Stimulated activated CD8-positive, alpha-beta memory T cell treated with anti-CD3 and anti-CD28 coated beads, Interleukin-15, amount 100 ng/mL, for 24 hours (primary cell): ENCODE measurements around the gene PLRG1.

Experiments used
- DNase-seq: peaks from one replicate; pipeline ENCODE4 v3.0.0-alpha.2; 2020; ENCODE audit warnings: low read depth

PLRG1 gene

GRCh38 chr4:154573190-154573870 is 23.1 kb upstream of the PLRG1 start:
- DNase-seq, result no peak

DNA sequence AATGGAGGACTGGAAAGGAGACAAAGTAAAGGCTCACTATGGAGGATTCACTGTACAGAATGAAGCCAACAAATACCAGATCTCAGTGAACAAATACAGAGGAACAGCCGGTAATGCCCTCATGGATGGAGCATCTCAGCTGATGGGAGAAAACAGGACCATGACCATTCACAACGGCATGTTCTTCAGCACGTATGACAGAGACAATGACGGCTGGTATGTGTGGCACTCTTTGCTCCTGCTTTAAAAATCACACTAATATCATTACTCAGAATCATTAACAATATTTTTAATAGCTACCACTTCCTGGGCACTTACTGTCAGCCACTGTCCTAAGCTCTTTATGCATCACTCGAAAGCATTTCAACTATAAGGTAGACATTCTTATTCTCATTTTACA is 19.4 kb upstream of the PLRG1 start:
- DNase-seq, result no peak

DNA sequence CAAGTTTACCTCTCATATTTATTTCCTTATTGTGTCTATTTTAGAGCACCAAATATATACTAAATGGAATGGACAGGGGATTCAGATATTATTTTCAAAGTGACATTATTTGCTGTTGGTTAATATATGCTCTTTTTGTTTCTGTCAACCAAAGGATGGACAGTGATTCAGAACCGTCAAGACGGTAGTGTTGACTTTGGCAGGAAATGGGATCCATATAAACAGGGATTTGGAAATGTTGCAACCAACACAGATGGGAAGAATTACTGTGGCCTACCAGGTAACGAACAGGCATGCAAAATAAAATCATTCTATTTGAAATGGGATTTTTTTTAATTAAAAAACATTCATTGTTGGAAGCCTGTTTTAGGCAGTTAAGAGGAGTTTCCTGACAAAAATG is 18.8 kb upstream of the PLRG1 start:
- DNase-seq, result no peak

DNA sequence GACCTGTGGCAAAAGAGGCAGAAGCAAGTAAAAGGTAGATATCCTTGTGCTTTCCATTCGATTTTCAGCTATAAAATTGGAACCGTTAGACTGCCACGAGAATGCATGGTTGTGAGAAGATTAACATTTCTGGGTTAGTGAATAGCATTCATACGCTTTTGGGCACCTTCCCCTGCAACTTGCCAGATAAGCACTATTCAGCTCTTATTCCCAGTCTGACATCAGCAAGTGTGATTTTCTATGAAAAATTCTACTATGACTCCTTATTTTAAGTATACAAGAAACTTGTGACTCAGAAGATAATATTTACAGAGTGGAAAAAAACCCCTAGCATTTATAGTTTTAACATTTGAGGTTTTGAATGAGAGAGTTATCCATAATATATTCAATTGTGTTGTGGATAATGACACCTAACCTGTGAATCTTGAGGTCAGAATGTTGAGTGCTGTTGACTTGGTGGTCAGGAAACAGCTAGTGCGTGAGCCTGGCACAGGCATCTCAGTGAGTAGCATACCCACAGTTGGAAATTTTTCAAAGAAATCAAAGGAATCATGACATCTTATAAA is 16.5 kb upstream of the PLRG1 start:
- DNase-seq, result no peak

- DNase-seq, result no peak
Measured at GRCh38 chr4:154565704-154566103, 15.5 kb upstream of the PLRG1 start.

- no peak for DNase-seq
Measured at GRCh38 chr4:154564311-154564710, 14.1 kb upstream of the PLRG1 start.

DNA sequence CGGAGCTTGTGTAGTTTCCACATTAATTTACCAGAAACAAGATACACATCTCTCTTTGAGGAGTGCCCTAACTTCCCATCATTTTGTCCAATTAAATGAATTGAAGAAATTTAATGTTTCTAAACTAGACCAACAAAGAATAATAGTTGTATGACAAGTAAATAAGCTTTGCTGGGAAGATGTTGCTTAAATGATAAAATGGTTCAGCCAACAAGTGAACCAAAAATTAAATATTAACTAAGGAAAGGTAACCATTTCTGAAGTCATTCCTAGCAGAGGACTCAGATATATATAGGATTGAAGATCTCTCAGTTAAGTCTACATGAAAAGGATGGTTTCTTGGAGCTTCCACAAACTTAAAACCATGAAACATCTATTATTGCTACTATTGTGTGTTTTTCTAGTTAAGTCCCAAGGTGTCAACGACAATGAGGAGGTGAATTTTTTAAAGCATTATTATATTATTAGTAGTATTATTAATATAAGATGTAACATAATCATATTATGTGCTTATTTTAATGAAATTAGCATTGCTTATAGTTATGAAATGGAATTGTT is 12.6 kb upstream of the PLRG1 start, which contains the start of gene FGB:
Gene FGB (plus strand): TSS at position 315 of the 558 bp plus-strand sequence. CDS start 8 bp downstream, at position 323.
- no peak for DNase-seq

- DNase-seq, result no peak
Measured at GRCh38 chr4:154560824-154561231, 10.6 kb upstream of the PLRG1 start.

GRCh38 chr4:154560419-154560801 is 10.2 kb upstream of the PLRG1 start:
- DNase-seq, result no peak

- DNase-seq, result no peak
Measured at GRCh38 chr4:154559494-154560418, 9.6 kb upstream of the PLRG1 start.

DNA sequence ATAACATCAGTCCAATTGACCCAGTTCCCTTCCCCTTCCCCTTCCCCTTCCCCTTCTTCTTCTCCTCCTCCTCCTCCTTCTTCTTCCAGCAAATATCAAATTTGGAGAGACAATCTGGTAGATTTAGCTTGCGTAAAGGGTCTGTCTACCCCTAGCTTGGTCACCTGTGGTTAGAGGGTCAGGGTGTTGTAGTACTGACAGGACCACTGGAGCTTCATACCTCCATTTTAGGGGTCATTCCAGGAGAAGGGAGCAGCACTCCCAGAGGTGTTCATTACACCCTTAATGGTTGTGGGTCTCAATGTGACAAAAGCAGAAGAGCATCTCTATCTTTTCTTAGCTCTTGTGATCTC is 8.9 kb upstream of the PLRG1 start:
- no peak for DNase-seq

DNA sequence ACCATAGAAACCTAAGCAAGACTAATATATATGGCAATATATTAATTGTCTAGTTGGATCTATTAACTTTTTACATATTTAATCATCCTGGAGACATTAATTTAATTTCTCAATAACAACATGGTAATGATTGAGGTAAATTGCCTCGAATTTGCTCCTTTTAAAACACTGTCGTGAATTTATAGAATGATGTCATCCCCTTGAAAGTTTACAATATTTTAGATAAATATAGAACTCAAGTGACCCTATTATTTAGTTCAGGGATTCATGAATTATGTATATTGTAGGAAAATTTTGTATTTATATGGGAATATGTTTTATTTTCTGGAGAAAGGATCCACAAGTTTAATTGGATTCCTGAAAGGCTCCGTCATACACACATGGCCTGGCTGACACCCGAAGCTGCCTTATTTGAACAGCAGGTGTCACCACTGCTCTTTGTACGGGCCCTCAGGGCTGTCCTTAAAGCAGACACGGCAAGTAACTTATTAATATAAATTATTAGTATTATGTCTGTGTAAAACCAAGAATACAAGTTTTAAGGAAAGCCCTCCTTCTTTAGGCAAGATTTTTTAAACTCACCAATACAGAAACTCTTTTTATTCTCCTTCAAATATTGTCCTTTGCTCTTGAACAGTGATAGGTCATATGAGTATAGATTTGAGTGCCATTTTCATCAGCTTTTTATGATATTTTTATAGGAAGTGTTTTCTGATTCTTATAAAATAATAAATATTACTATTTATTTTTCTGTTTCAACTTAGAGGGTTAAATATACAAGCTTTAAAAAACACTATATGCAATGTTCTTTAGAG is 1.9 kb upstream of the PLRG1 start:
- peak; percentile 13 for DNase-seq

- no peak for DNase-seq
Measured at GRCh38 chr4:154545689-154546088, 4.5 kb downstream of the PLRG1 start.

DNA sequence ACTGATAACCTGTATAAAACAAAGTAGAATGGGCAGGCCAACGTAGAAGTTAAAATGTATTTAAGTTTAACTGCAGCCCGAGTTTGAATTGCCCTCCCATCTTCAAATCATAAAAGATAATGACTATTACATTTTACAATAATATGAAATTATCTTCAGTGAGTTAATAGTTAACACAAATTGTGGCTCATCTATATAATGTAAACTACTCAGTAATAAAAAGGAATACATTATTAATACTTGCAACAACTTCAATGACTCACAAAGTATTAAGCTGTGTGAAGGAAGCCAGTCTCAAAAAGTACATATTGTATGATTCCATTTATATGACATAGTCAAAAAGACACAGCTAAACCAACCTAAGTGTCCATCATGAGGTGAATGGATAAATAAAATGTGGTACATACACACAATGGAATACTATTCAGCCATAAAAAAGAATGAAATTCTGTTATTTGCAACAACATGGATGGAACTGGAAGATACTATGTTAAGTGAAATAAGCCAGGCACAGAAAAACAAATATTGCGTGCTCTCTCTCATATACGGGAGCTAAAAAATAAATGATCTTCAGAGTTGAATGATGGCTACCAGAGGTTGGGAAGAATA is 7.8 kb downstream of the PLRG1 start:
- DNase-seq, result no peak

- DNase-seq, result no peak
Measured at GRCh38 chr4:154534296-154534695, 15.9 kb downstream of the PLRG1 start.

GRCh38 chr4:154529728-154530519 is 20.3 kb downstream of the PLRG1 start:
- no peak for DNase-seq

DNA sequence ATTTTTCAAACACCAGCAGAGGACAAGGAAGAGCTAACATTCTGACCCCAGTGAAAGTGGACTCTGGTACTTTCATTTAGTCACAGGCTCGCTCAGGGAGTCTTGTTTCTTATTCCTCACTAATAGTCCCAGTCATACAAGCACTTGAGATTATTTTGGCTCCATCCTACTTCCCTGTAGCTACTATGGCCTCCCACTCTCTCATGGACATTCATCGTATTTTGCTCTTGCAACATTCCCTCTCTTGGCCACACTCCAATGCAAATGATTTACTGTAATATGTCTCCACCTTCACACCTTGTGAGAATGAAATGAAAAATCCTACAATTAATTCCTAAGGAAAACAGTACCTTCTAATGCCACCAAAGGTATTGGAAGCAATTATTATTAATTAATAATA is 21.3 kb downstream of the PLRG1 start:
- DNase-seq, result no peak

- no peak for DNase-seq
Measured at GRCh38 chr4:154527308-154527707, 22.9 kb downstream of the PLRG1 start.

DNA sequence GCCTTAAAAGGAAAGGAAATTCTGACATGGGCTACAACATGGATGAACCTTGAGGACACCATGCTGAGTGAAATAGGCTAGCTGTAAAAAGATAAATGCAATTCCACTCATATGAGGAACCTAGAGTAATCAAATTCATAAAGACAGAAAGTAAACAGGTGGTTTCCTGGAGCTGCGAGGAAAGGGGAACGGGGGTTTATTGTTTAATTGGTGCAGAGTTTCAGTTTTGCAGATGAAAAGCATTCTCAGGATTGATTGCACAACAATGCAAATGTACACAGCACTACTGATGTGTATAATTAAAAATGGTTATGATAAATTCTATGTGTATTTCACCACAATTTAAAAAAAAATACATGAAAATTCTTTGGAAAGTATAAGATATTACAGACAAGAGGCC is 24.0 kb downstream of the PLRG1 start:
- DNase-seq, result no peak

DNA sequence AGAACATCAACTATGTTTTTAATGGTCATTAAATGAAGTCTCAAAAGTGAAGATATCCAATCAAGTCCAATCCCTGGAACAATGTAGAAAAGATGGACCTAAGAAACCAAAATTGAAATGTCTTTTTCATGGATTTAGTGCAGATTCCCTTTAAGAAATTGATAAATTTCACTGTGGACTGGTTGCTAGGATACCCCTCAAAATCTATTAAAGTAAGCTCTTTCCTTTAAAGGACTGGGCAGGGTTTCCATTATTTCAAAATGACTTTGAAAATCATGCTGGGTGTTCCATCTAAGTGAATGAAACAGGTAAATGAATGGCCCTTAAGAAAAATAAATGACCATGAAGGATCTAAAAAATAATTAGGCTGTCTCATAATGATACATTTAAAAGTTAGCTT is 28.6 kb downstream of the PLRG1 start:
- DNase-seq, result no peak

DNA sequence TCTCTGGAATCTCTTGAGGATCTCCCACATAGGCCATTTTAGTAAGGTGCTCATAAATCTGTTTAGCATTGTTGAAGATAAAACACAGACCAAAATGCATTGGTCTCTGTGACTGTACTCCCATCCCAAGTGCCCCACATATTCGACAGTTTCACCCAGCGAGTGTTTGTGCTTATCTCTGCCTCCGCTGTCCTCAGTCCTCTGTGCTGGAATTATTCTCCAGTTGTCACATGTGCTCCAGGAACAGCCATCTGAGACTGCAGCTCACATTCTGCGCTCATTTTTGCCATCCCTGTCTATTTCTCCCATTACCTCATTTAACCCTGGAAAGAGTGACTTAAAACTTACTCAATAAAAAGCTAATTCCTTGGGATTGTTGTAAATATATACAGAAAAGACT is 31.0 kb downstream of the PLRG1 start:
- no peak for DNase-seq
